Left lung (tissue), 10 donors: Measurements from ENCODE around the gene SLC49A3. TPM values are rescaled to one million over a fixed set of nuclear protein-coding genes. Genes with fewer than 3 reads are reported as not detected.
"Not testable (repeated sequence)": the region's sequence is repeated elsewhere in the genome, so short reads cannot be mapped to it uniquely, and the experiment has no call there.

ENCODE experiments used
- ATAC-seq: fragments of 200-7000 bp; cut with Tn5 transposase; one replicate; pipeline ENCODE4 v1.9.1; 2020; ENCODE audit warnings: moderate library complexity
- DNase-seq, 4 donors: peaks; one replicate each; pipeline ENCODE4 v3.0.0-alpha.2; 2013 to 2020
- H3K27ac ChIP-seq, 2 donors: fragments of 200-600 bp; sonication (generic) in 1 of 2; one replicate each; pipeline versions ENCODE4 v1.5.0 to v1.8.0; 2020 to 2021
- H3K27me3 ChIP-seq, 2 donors: fragments of 200-600 bp; sonication (generic) in 1 of 2; one replicate each; pipeline versions ENCODE4 v1.5.0 to v1.8.0; 2020 to 2021
- H3K36me3 ChIP-seq, 2 donors: fragments of 200-600 bp; sonication (generic) in 1 of 2; one replicate each; pipeline versions ENCODE4 v1.5.0 to v1.8.0; 2020 to 2021
- H3K4me1 ChIP-seq, 2 donors: fragments of 200-600 bp; one replicate each; pipeline ENCODE4 v1.8.0; 2021
- H3K4me3 ChIP-seq, 2 donors: fragments of 200-600 bp; sonication (generic) in 1 of 2; one replicate each; pipeline versions ENCODE4 v1.5.0 to v1.8.0; 2020 to 2021; ENCODE audit warnings: mild to moderate bottlenecking in 1 of 2
- H3K9me3 ChIP-seq, 2 donors: fragments of 200-600 bp; sonication (generic) in 1 of 2; one replicate each; pipeline versions ENCODE4 v1.5.0 to v1.8.0; 2020 to 2021
- intact Hi-C, 2 donors: fragments of 100-400 bp; cut with DNase I; formaldehyde crosslinking; loops; one replicate each; pipeline versions ENCODE4 v1.11.2 to v1.14.2; 2022
- polyA plus RNA-seq, 6 donors: library from polyadenylated mRNA; unstranded; fragments of 120-200 nt; gene quantifications; one replicate each; pipeline ENCODE4 v1.2.1, GENCODE V29; 2013; ENCODE audit not compliant: insufficient read length in 6 of 6
- total RNA-seq, 2 donors: library from RNA; stranded (reverse); fragmentation: NEBNext Ultra II Directional; extraction: Animal tissue kit (Norgen Biotek cat#: 25700); gene quantifications; one replicate each; pipeline ENCODE4 v1.2.1, GENCODE V29; 2021
- TF ChIP-seq, protein P1 (sequence below), 2 donors: fragments of 200-600 bp; sonication (generic) in 1 of 2; IDR thresholded peaks; one replicate each; pipeline versions ENCODE4 v1.5.0 to v1.8.0; 2021; ENCODE audit warnings: antibody characterized with exemption in 2 of 2
- donor health status: DM: no; HTN: yes; CAD: no.
- donor health status: DM: no; HTN: no; CAD: no.

SLC49A3 gene
- total and polyA plus RNA-seq, 8 donors: 7.4 to 27.5 (median 8.8) TPM

DNA sequence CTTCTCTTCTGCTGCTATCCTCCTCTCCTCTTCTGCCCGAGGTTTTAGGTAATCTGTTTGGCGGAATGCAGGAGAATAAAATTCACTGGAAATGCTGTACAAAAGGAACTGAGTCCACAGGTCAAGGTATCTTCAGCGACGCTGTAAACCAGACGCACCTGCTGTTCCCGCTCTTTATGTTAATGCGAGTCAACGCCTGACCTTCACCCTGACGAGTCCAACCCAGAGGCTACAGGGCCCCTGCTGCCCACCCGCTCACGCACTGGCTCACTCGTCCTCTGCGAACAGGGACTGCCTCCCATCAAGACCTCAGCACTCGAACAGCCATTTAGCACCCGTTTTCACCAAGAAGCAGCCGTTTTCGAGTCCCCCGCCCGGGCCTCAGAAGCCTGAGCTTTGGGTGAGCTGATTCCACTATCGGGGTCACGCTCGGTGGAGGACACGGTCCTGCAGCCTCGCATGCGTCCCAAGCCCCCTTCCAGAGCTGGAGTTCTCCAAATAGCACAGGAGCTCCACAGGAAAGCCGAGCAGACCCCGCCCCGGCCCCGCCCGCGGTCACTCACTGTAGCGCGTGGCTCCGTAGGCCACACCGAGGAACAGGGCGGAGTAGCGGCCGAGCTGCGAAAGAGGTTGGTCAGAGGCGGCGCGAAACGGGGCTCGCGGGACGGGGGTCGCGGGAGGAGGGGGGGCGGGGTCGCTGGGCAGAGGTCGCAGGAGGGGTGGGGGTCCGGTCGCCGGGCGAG lies 15.4 kb downstream of the SLC49A3 start:
- Histone ChIP-seq H3K4me1 (peaks cover 5 to 30% of the 10 kb centered on the region in 2 donors), H3K4me3 (peak overlapping the region; percentile 70 to 97), H3K27me3 (no peaks in the 10 kb centered on the region), H3K27ac (peak overlapping the region; percentile 48 to 86), H3K9me3 (no peaks in the 10 kb centered on the region), H3K36me3 (peaks cover 0 to 24% of the 10 kb centered on the region in 2 donors)
- peak in 2 of 4 donors; percentile 73 to 91 for DNase-seq
- TF ChIP-seq, protein P1, sequence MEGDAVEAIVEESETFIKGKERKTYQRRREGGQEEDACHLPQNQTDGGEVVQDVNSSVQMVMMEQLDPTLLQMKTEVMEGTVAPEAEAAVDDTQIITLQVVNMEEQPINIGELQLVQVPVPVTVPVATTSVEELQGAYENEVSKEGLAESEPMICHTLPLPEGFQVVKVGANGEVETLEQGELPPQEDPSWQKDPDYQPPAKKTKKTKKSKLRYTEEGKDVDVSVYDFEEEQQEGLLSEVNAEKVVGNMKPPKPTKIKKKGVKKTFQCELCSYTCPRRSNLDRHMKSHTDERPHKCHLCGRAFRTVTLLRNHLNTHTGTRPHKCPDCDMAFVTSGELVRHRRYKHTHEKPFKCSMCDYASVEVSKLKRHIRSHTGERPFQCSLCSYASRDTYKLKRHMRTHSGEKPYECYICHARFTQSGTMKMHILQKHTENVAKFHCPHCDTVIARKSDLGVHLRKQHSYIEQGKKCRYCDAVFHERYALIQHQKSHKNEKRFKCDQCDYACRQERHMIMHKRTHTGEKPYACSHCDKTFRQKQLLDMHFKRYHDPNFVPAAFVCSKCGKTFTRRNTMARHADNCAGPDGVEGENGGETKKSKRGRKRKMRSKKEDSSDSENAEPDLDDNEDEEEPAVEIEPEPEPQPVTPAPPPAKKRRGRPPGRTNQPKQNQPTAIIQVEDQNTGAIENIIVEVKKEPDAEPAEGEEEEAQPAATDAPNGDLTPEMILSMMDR (IDR thresholded peaks at IDR 0.05): no peak
- intact Hi-C loops: no loop called here
- peak; percentile 42 for ATAC-seq

DNA sequence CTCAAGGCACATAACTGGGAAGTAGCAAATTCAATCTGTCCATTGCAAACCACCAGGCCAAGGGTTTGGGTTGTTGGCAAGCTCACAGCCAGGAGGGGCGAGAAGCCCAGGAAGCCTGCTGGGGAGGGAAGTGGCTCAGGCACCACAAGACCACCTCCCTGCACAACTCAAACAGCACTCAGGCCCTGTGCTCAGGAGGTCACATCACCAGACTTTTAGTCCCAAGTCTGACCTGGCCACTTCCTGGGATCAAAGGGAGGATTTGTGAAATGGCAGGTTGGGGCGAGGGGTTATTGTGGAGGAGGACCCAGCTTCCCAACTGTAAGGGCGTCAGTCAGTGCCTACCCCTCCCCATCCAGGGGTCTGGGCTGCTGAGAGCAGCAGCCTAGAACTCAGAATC lies 17.2 kb downstream of the SLC49A3 start:
- Histone ChIP-seq H3K4me3 (no peak overlapping the region), H3K4me1 (peaks cover 5 to 30% of the 10 kb centered on the region in 2 donors), H3K27me3 (no peaks in the 10 kb centered on the region), H3K27ac (no peak overlapping the region), H3K9me3 (no peaks in the 10 kb centered on the region), H3K36me3 (peaks cover 0 to 24% of the 10 kb centered on the region in 2 donors)
- ATAC-seq: no peak
- intact Hi-C loops: no loop called here
- TF ChIP-seq, protein P1 (IDR thresholded peaks at IDR 0.05): no peak
- no peak for DNase-seq

DNA sequence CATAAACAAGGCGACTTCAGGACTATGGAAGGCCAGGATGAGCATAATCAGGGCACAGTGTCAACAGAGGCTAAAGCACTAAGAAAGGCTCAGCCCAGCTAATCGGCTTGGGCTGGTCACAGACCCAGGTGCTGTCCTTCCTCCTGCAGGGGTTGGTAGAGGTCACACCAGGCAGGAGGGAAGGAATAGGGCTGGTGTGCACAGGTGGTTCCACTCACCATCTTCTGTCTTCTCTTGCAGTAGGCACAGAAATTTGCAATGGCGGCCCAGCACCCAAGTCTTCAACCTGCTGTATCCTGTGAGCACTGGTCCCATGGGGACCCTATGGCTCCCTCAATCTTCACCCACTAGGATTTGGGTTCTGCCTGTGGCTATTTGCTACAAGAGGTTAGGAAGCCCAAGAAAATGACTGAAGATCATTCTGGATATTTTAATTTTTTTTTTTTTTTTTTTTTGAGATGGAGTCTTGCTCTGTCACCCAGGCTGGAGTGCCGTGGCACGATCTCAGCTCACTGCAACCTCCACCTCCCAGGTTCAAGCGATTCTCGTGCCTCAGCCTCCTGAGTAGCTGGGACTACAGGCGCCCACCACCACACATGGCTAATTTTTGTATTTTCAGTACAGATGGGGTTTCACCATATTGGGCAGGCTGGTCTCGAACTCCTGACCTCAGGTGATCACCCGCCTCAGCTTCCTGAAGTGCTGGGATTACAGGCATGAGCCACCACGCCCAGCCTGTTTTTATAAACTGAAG lies 19.0 kb downstream of the SLC49A3 start:
- DNase-seq, H3K4me3 ChIP-seq, ATAC-seq, H3K9me3 ChIP-seq, H3K27me3 ChIP-seq, H3K27ac ChIP-seq, intact Hi-C loops: not testable (repeated sequence)
- H3K4me1 ChIP-seq: peaks cover 5 to 17% of the 10 kb centered on the region in 2 donors
- peaks cover 0 to 24% of the 10 kb centered on the region in 2 donors for H3K36me3 ChIP-seq

DNA sequence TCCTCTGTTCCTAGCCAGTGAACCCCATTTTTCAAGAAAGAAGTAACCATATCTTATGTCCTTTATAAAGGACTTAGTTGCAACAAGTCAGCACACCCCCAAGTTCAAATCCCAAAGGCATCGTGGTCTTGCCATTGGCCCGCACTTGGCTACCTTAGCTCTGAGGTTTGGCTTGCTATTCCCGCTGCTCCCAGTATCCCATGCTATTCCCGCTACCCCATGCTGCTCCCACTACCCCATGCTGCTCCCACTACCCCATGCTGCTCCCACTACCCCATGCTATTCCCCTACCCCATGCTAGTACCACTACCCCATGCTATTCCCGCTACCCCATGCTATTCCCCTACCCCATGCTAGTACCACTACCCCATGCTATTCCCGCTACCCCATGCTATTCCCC lies 20.7 kb downstream of the SLC49A3 start:
- H3K9me3 ChIP-seq, DNase-seq, H3K27ac ChIP-seq, intact Hi-C loops, H3K27me3 ChIP-seq, H3K4me3 ChIP-seq, ATAC-seq: not testable (repeated sequence)
- peaks cover 0 to 24% of the 10 kb centered on the region in 2 donors for H3K36me3 ChIP-seq
- peaks cover 2 to 21% of the 10 kb centered on the region in 2 donors for H3K4me1 ChIP-seq

DNA sequence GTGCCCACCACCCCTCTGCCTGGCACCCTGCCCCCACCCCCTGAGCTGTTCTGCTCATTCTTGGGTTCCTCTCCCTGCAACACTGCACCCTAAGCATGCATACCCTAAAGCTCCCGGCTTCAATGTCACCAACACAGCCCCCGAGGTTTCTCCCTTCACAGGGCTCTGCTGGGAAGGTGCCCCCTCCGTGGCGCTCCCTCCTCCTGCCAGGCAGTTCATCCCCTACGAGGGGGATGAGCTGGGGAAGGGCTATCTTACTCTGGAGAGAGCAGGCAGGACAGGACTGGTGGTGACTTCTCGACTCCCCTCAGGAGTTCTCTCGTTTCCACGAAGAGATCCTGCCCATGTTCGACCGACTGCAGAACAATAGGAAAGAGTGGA lies 21.4 kb downstream of the SLC49A3 start:
- no peaks in the 10 kb centered on the region for H3K9me3 ChIP-seq
- no peak overlapping the region for H3K4me3 ChIP-seq
- peaks cover 0 to 8% of the 10 kb centered on the region in 2 donors for H3K27me3 ChIP-seq
- intact Hi-C loops: no loop called here
- H3K36me3 ChIP-seq: peaks cover 0 to 20% of the 10 kb centered on the region in 2 donors
- H3K27ac ChIP-seq: no peak overlapping the region
- H3K4me1 ChIP-seq: peaks cover 0 to 14% of the 10 kb centered on the region in 2 donors
- TF ChIP-seq, protein P1 (IDR thresholded peaks at IDR 0.05): no peak
- no peak for ATAC-seq
- DNase-seq: peak in 2 of 4 donors; percentile 27 to 39
